A673 (cell line): ENCODE data around the gene DYNC2LI1.

ENCODE experiments used
- EZH2 ChIP-seq: fragments of 200-600 bp; sonication (generic); IDR thresholded peaks from 2 replicates; pipeline ENCODE4 v1.6.1; 2017; ENCODE audit warnings: borderline replicate concordance, low read depth, mild to moderate bottlenecking, mixed read lengths, antibody characterized with exemption, low read length; ENCODE audit not compliant: poor library complexity, severe bottlenecking
- TF ChIP-seq, protein P1 (sequence below): fragments of 300-800, 200-600 bp; sonication (generic); conservative IDR thresholded peaks from 2 replicates; pipeline ENCODE4 v1.5.1; 2017; ENCODE audit warnings: low read depth, mild to moderate bottlenecking, antibody characterized with exemption, low read length, moderate library complexity, mixed read lengths

DNA sequence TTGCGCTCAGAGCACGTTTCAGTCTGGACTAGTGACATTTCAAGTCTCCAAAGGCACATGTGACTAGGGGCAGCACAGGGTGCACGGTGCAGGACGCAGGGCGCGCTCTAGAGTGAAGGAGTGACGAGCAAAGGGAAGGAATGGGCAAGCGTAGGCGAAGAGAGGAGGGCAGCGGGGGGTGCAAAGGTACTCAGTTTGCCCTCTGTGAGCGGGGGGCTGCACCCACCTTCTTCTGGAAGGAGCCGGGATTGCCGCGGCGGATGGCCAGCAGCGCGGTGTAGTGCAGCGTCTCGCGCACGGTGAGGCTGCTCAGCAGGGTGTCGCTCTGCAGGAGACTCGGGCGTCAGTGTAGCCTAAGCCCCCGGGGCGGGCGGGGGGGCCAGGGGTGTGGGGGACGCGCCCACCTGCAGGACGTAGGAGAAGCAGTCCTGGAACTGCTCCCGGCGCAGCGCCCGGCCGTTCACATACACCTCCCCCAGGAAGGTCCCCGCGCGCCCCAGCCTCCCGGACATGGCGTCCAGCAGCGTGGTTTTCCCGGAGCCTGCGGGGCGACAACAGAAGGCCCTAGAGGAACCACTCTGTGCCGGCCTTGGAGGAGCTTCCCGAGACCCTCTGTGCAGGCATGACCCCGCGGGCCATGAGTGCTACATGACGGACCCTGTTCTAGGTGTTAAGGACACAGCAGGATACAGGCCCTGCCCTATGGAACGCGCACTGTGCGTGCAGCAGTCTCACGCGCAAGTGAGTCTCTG, 57.9 kb downstream of the DYNC2LI1 start:
- TF ChIP-seq, protein P1, sequence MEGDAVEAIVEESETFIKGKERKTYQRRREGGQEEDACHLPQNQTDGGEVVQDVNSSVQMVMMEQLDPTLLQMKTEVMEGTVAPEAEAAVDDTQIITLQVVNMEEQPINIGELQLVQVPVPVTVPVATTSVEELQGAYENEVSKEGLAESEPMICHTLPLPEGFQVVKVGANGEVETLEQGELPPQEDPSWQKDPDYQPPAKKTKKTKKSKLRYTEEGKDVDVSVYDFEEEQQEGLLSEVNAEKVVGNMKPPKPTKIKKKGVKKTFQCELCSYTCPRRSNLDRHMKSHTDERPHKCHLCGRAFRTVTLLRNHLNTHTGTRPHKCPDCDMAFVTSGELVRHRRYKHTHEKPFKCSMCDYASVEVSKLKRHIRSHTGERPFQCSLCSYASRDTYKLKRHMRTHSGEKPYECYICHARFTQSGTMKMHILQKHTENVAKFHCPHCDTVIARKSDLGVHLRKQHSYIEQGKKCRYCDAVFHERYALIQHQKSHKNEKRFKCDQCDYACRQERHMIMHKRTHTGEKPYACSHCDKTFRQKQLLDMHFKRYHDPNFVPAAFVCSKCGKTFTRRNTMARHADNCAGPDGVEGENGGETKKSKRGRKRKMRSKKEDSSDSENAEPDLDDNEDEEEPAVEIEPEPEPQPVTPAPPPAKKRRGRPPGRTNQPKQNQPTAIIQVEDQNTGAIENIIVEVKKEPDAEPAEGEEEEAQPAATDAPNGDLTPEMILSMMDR, result no peak
- no peak for TF ChIP-seq EZH2
